ENCODE data around the gene LMO3. TPM values are rescaled to one million over a fixed set of nuclear protein-coding genes. Genes with fewer than 3 reads are reported as not detected.

The LMO3 gene
- total RNA-seq, 4 donors from 2014 or later = 132 to 282 (median 197) TPM

GRCh38 chr12:16610743-16611142 lies 4.8 kb upstream of the LMO3 start:
- DNase-seq = no peak
- H3K36me3 ChIP-seq = no peaks in the 10 kb centered on the region
- peak overlapping the region; percentile 97 to 99 (median 97) for H3K27ac ChIP-seq
- TF ChIP-seq POLR2A (IDR thresholded peaks at IDR 0.05) (no peak), CTCF (IDR thresholded peaks at IDR 0.05) (no peak)
- no peaks in the 10 kb centered on the region for H3K27me3 ChIP-seq
- intact Hi-C loops (cut with DNase I) = no loop called here
- no peaks in the 10 kb centered on the region for H3K9me3 ChIP-seq
- 21 to 57% methylated on average over 1 of the region's 1 CpG for WGBS, 2 donors
- peak overlapping the region in 1 of 3 donors; percentile 11 for H3K4me3 ChIP-seq (replicated peaks in 1 of 3)
- peaks cover 42 to 54% of the 10 kb centered on the region in 2 donors for H3K4me1 ChIP-seq

GRCh38 chr12:16610001-16610585 lies 4.1 kb upstream of the LMO3 start:
- peak overlapping the region; percentile 97 to 99 (median 97) for H3K27ac ChIP-seq
- peaks cover 35 to 48% of the 10 kb centered on the region in 2 donors for H3K4me1 ChIP-seq
- no peaks in the 10 kb centered on the region for H3K9me3 ChIP-seq
- no peak for DNase-seq
- 52 to 71% methylated on average over 7 of the region's 7 CpGs for WGBS, 2 donors
- no peaks in the 10 kb centered on the region for H3K36me3 ChIP-seq
- no peak overlapping the region for H3K4me3 ChIP-seq (replicated peaks in 1 of 3)
- intact Hi-C loops (cut with DNase I) = no loop called here
- no peaks in the 10 kb centered on the region for H3K27me3 ChIP-seq
- TF ChIP-seq POLR2A (IDR thresholded peaks at IDR 0.05) (peak in 1 of 2 donors; percentile 20), CTCF (IDR thresholded peaks at IDR 0.05) (no peak)

- Histone ChIP-seq H3K4me1 (peaks cover 27 to 38% of the 10 kb centered on the region in 2 donors), H3K27me3 (no peaks in the 10 kb centered on the region), H3K36me3 (no peaks in the 10 kb centered on the region), H3K4me3 (replicated peaks in 1 of 3) (peak overlapping the region in 1 of 3 donors; percentile 8), H3K9me3 (no peaks in the 10 kb centered on the region), H3K27ac (peak overlapping the region; percentile 97 to 99 (median 97))
- TF ChIP-seq POLR2A (IDR thresholded peaks at IDR 0.05) (peak in 1 of 2 donors; percentile 25), CTCF (IDR thresholded peaks at IDR 0.05) (no peak)
- intact Hi-C loops (cut with DNase I) = no loop called here
- DNase-seq = peak in 1 of 2 donors; percentile 22
- 39 to 62% methylated on average over 9 of the region's 9 CpGs for WGBS, 2 donors
Measured at GRCh38 chr12:16608946-16609539, 3.1 kb upstream of the LMO3 start.

- Histone ChIP-seq H3K4me1 (peaks cover 18 to 34% of the 10 kb centered on the region in 2 donors), H3K9me3 (no peaks in the 10 kb centered on the region), H3K4me3 (replicated peaks in 1 of 3) (peak overlapping the region in 1 of 3 donors; percentile 46), H3K36me3 (no peaks in the 10 kb centered on the region), H3K27ac (peak overlapping the region; percentile 97 to 99 (median 97)), H3K27me3 (no peaks in the 10 kb centered on the region)
- 52 to 78% methylated on average over 11 of the region's 11 CpGs for WGBS, 2 donors
- peak in 1 of 2 donors; percentile 44 for DNase-seq
- intact Hi-C loops (cut with DNase I) = no loop called here
- TF ChIP-seq CTCF (IDR thresholded peaks at IDR 0.05) = no peak
- TF ChIP-seq POLR2A (IDR thresholded peaks at IDR 0.05) = peak in 1 of 2 donors; percentile 55
Measured at GRCh38 chr12:16607906-16608775, 2.2 kb upstream of the LMO3 start.
